ENCODE data around the gene EVA1B. TPM values are rescaled to one million over a fixed set of nuclear protein-coding genes. Genes with fewer than 3 reads are reported as not detected.

Gene EVA1B
- total RNA-seq, 2 experiments from 2014 or later, result 2.7 to 3.1 TPM

GRCh38 chr1:36301220-36301619, 22.2 kb downstream of the EVA1B start:
- Mint-ChIP-seq H3K27me3 (no peaks in the 10 kb centered on the region), H3K9me3 (ENCODE audit: low read depth) (no peaks in the 10 kb centered on the region), H3K4me3 (no peak overlapping the region), H3K27ac (peak overlapping the region; percentile 87), H3K36me3 (ENCODE audit: low read depth) (peaks cover 63% of the 10 kb centered on the region), H3K4me1 (peaks cover 68% of the 10 kb centered on the region)
- CTCF ChIA-PET, result interaction anchor here (0.7 to 4.1 kb wide), 9 partner anchors 10 to 152 kb away, joined by 3 to 22 read pairs (median 7); partner anchors contain the start of genes EVA1B and TRAPPC3
- intact Hi-C loops (cut with DNase I, micrococcal nuclease), result no loop called here
- no peak for ATAC-seq
- DNase-seq, result no peak
- POLR2A ChIA-PET, result interaction anchor here (0.6 to 1.5 kb wide), 4 partner anchors 16 to 152 kb away, joined by 3 to 8 read pairs (median 4); partner anchors contain the start of genes THRAP3 and TRAPPC3

- Mint-ChIP-seq H3K27me3 (no peaks in the 10 kb centered on the region), H3K36me3 (ENCODE audit: low read depth) (peaks cover 61% of the 10 kb centered on the region), H3K9me3 (ENCODE audit: low read depth) (no peaks in the 10 kb centered on the region), H3K4me1 (peaks cover 64% of the 10 kb centered on the region), H3K27ac (peak overlapping the region; percentile 87), H3K4me3 (peak overlapping the region; percentile 3)
- CTCF ChIA-PET, result interaction anchor here (0.7 to 4.1 kb wide), 18 partner anchors 9 to 151 kb away, joined by 3 to 22 read pairs (median 5); partner anchors contain the start of genes EVA1B, LSM10, OSCP1 and THRAP3
- DNase-seq (peak; percentile 49), ATAC-seq (peak; percentile 72)
- POLR2A ChIA-PET, result interaction anchor here (0.5 to 1.5 kb wide), 7 partner anchors 15 to 165 kb away, joined by 3 to 8 read pairs (median 6); partner anchors contain the start of genes EVA1B, THRAP3 and TRAPPC3
- intact Hi-C loops (cut with DNase I, micrococcal nuclease), result loop anchor here (1.0 kb wide), 4 partner anchors 19 to 151 kb away; partner anchors contain the start of genes THRAP3 (in 1 of the 2) and TRAPPC3 (in 1 of the 2)
These were observed 22.9 kb downstream of the EVA1B start for GRCh38 chr1:36300526-36300925.

- Mint-ChIP-seq H3K27ac (peak overlapping the region; percentile 69), H3K9me3 (ENCODE audit: low read depth) (no peaks in the 10 kb centered on the region), H3K27me3 (no peaks in the 10 kb centered on the region), H3K4me3 (no peak overlapping the region), H3K36me3 (ENCODE audit: low read depth) (peaks cover 58% of the 10 kb centered on the region), H3K4me1 (peaks cover 46% of the 10 kb centered on the region)
- ChIA-PET POLR2A (interaction anchor here (0.7 kb wide), 1 partner anchor 85 kb away, joined by 3 read pairs; no protein-coding TSS in a partner anchor), CTCF (interaction anchor here (2.7 to 4.1 kb wide), 4 partner anchors 10 to 149 kb away, joined by 7 to 22 read pairs (median 20); partner anchors contain the start of genes EVA1B and TRAPPC3)
- ATAC-seq (no peak), DNase-seq (no peak)
- intact Hi-C loops (cut with DNase I, micrococcal nuclease), result no loop called here
These were observed 24.8 kb downstream of the EVA1B start for GRCh38 chr1:36298640-36299039.

GRCh38 chr1:36297062-36297461, 26.4 kb downstream of the EVA1B start:
- Mint-ChIP-seq H3K4me1 (peaks cover 32% of the 10 kb centered on the region), H3K4me3 (no peak overlapping the region), H3K9me3 (ENCODE audit: low read depth) (no peaks in the 10 kb centered on the region), H3K27ac (peak overlapping the region; percentile 64), H3K27me3 (no peaks in the 10 kb centered on the region), H3K36me3 (ENCODE audit: low read depth) (peaks cover 55% of the 10 kb centered on the region)
- ChIA-PET CTCF (interaction anchor here (1.1 to 4.1 kb wide), 3 partner anchors 46 to 148 kb away, joined by 3 to 22 read pairs (median 3); partner anchors contain the start of gene TRAPPC3), POLR2A (no interaction called here)
- ATAC-seq, result no peak
- intact Hi-C loops (cut with DNase I, micrococcal nuclease), result no loop called here
- DNase-seq, result no peak

- intact Hi-C loops (cut with DNase I, micrococcal nuclease), result no loop called here
- Mint-ChIP-seq H3K27ac (peak overlapping the region; percentile 67), H3K9me3 (ENCODE audit: low read depth) (no peaks in the 10 kb centered on the region), H3K36me3 (ENCODE audit: low read depth) (peaks cover 50% of the 10 kb centered on the region), H3K27me3 (no peaks in the 10 kb centered on the region), H3K4me3 (no peak overlapping the region), H3K4me1 (peaks cover 16% of the 10 kb centered on the region)
- DNase-seq (no peak), ATAC-seq (no peak)
- CTCF ChIA-PET, result no interaction called here
- POLR2A ChIA-PET, result no interaction called here
These were observed 28.1 kb downstream of the EVA1B start for GRCh38 chr1:36295390-36295789.

- ChIA-PET POLR2A (no interaction called here), CTCF (interaction anchor here (0.5 to 3.0 kb wide), 8 partner anchors 10 to 153 kb away, joined by 3 to 19 read pairs (median 5); partner anchors contain the start of gene TRAPPC3)
- intact Hi-C loops (cut with DNase I, micrococcal nuclease), result no loop called here
- H3K27me3 Mint-ChIP-seq, result no peaks in the 10 kb centered on the region
- H3K27ac Mint-ChIP-seq, result peak overlapping the region; percentile 52
- peaks cover 23% of the 10 kb centered on the region for H3K4me1 Mint-ChIP-seq
- H3K4me3 Mint-ChIP-seq, result no peak overlapping the region
- ATAC-seq (no peak), DNase-seq (no peak)
- H3K36me3 Mint-ChIP-seq (ENCODE audit: low read depth), result peaks cover 64% of the 10 kb centered on the region
- no peaks in the 10 kb centered on the region for H3K9me3 Mint-ChIP-seq (ENCODE audit: low read depth)
These were observed 35.9 kb downstream of the EVA1B start for GRCh38 chr1:36287595-36287994.

GRCh38 chr1:36286802-36287201, 36.6 kb downstream of the EVA1B start:
- POLR2A ChIA-PET, result no interaction called here
- no peaks in the 10 kb centered on the region for H3K27me3 Mint-ChIP-seq
- H3K9me3 Mint-ChIP-seq (ENCODE audit: low read depth), result no peaks in the 10 kb centered on the region
- peaks cover 61% of the 10 kb centered on the region for H3K36me3 Mint-ChIP-seq (ENCODE audit: low read depth)
- peaks cover 25% of the 10 kb centered on the region for H3K4me1 Mint-ChIP-seq
- intact Hi-C loops (cut with DNase I, micrococcal nuclease), result no loop called here
- H3K27ac Mint-ChIP-seq, result peak overlapping the region; percentile 82
- CTCF ChIA-PET, result interaction anchor here (0.7 to 3.0 kb wide), 12 partner anchors 9 to 192 kb away, joined by 3 to 46 read pairs (median 6); partner anchors contain the start of gene TRAPPC3
- no peak for DNase-seq
- ATAC-seq, result no peak
- no peak overlapping the region for H3K4me3 Mint-ChIP-seq

- intact Hi-C loops (cut with DNase I, micrococcal nuclease), result loop anchor here (1.0 to 2.0 kb wide), 4 partner anchors 61 to 186 kb away; partner anchors contain the start of genes TRAPPC3 (in 2 of the 2) and THRAP3 (in 1 of the 2)
- POLR2A ChIA-PET, result interaction anchor here (0.6 to 1.1 kb wide), 5 partner anchors 9 to 125 kb away, joined by 3 to 4 read pairs (median 3); partner anchors contain the start of gene EVA1B
- peak; percentile 78 for DNase-seq
- CTCF ChIA-PET, result interaction anchor here (0.6 to 3.0 kb wide), 46 partner anchors 8 to 1193 kb away, joined by 3 to 46 read pairs (median 4); partner anchors contain the start of genes THRAP3 and TRAPPC3
- no peaks in the 10 kb centered on the region for H3K27me3 Mint-ChIP-seq
- H3K4me3 Mint-ChIP-seq, result no peak overlapping the region
- H3K9me3 Mint-ChIP-seq (ENCODE audit: low read depth), result no peaks in the 10 kb centered on the region
- peak; percentile 78 for ATAC-seq
- H3K4me1 Mint-ChIP-seq, result peaks cover 35% of the 10 kb centered on the region
- peak overlapping the region; percentile 82 for H3K27ac Mint-ChIP-seq
- H3K36me3 Mint-ChIP-seq (ENCODE audit: low read depth), result peaks cover 54% of the 10 kb centered on the region
These were observed 37.9 kb downstream of the EVA1B start for GRCh38 chr1:36285443-36286101.

- H3K36me3 Mint-ChIP-seq (ENCODE audit: low read depth), result peaks cover 49% of the 10 kb centered on the region
- H3K9me3 Mint-ChIP-seq (ENCODE audit: low read depth), result no peaks in the 10 kb centered on the region
- ChIA-PET CTCF (interaction anchor here (1.0 to 4.0 kb wide), 9 partner anchors 16 to 183 kb away, joined by 3 to 46 read pairs (median 6); partner anchors contain the start of gene TRAPPC3), POLR2A (no interaction called here)
- peaks cover 45% of the 10 kb centered on the region for H3K4me1 Mint-ChIP-seq
- H3K4me3 Mint-ChIP-seq, result no peak overlapping the region
- no peak for DNase-seq
- peak overlapping the region; percentile 61 for H3K27ac Mint-ChIP-seq
- H3K27me3 Mint-ChIP-seq, result no peaks in the 10 kb centered on the region
- intact Hi-C loops (cut with DNase I, micrococcal nuclease), result loop anchor here in 1 of 2 experiments (2.0 kb wide), 1 partner anchor 60 kb away; the partner anchor contains the start of gene THRAP3
- ATAC-seq, result no peak
These were observed 38.9 kb downstream of the EVA1B start for GRCh38 chr1:36284517-36284916.

GRCh38 chr1:36284061-36284460, 39.4 kb downstream of the EVA1B start:
- peaks cover 50% of the 10 kb centered on the region for H3K4me1 Mint-ChIP-seq
- ChIA-PET CTCF (interaction anchor here (0.7 to 4.0 kb wide), 7 partner anchors 9 to 150 kb away, joined by 3 to 26 read pairs (median 3); partner anchors contain the start of gene TRAPPC3), POLR2A (no interaction called here)
- no peak for ATAC-seq
- H3K9me3 Mint-ChIP-seq (ENCODE audit: low read depth), result no peaks in the 10 kb centered on the region
- no peaks in the 10 kb centered on the region for H3K27me3 Mint-ChIP-seq
- H3K36me3 Mint-ChIP-seq (ENCODE audit: low read depth), result peaks cover 46% of the 10 kb centered on the region
- DNase-seq, result no peak
- intact Hi-C loops (cut with DNase I, micrococcal nuclease), result loop anchor here in 1 of 2 experiments (2.0 kb wide), 1 partner anchor 59 kb away; the partner anchor contains the start of gene THRAP3
- H3K4me3 Mint-ChIP-seq, result no peak overlapping the region
- peak overlapping the region; percentile 61 for H3K27ac Mint-ChIP-seq

GRCh38 chr1:36279789-36280296, 43.6 kb downstream of the EVA1B start:
- ChIA-PET CTCF (interaction anchor here (0.6 to 2.4 kb wide), 10 partner anchors 11 to 186 kb away, joined by 3 to 7 read pairs (median 3); partner anchors contain the start of gene TRAPPC3), POLR2A (no interaction called here)
- Mint-ChIP-seq H3K27ac (peak overlapping the region; percentile 81), H3K4me3 (no peak overlapping the region), H3K4me1 (peaks cover 42% of the 10 kb centered on the region), H3K9me3 (ENCODE audit: low read depth) (no peaks in the 10 kb centered on the region), H3K27me3 (no peaks in the 10 kb centered on the region), H3K36me3 (ENCODE audit: low read depth) (peaks cover 15% of the 10 kb centered on the region)
- DNase-seq (no peak), ATAC-seq (no peak)
- intact Hi-C loops (cut with DNase I, micrococcal nuclease), result no loop called here

Data from activated CD4-positive, alpha-beta T cell treated with anti-CD3 and anti-CD28 coated beads for 36 hours (primary cell).